CD4-positive, alpha-beta T cell treated with Interleukin-15 for 1 hour (primary cell): ENCODE measurements around the gene RBM20.
"Not testable (repeated sequence)": the region's sequence is repeated elsewhere in the genome, so short reads cannot be mapped to it uniquely, and the experiment has no call there.

Source experiments
- DNase-seq: peaks from one replicate; pipeline ENCODE4 v3.0.0-alpha.2; 2020

The RBM20 gene

DNA sequence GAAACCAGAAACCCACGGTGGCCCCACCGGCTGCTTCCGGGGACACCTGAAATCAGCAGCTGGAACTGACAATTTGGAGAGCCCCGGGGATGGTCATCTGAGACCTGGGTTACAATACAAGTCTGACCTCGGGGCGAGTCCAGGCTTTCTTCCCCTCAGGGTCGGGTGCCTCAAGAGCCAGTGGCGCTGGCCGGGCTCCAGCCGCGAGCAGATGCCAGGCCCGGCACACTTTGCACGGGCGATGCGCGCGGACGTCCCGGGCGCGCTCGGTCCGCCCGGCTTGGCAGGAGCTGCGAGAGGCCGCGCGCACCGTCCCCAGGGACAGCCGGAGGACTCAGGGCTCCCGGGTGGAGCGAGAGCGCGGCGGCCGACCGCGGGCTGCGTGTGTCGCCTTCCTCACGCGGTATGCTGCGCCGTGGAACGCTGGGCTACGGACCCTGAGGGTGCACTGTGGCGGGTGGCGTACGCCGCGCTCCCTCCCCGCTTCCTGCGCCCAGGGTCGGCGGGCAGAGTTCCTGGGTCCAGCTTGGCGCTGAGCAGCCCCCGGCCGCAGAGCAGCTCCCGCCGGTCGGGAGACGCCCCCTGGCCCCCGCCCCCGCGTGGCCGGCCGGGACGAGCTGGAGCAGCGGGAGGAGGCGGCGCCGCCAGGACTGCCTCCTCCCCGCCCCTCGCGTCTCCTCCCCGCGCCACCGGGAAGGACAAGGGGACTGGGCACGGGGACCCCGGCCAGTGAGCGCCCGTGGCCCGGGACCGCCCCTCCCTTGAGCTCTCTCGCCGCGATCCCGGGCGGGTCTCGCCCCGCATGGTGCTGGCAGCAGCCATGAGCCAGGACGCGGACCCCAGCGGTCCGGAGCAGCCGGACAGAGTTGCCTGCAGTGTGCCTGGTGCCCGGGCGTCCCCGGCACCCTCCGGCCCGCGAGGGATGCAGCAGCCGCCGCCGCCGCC lies at the start of gene RBM20:
RBM20 (plus strand) TSS at position 684 of the 945 bp plus-strand sequence; CDS start at position 803, 119 bp downstream.
- no peak for DNase-seq

GRCh38 chr10:110597476-110597875 lies 46.7 kb upstream of the RBM20 start:
- no peak for DNase-seq

DNA sequence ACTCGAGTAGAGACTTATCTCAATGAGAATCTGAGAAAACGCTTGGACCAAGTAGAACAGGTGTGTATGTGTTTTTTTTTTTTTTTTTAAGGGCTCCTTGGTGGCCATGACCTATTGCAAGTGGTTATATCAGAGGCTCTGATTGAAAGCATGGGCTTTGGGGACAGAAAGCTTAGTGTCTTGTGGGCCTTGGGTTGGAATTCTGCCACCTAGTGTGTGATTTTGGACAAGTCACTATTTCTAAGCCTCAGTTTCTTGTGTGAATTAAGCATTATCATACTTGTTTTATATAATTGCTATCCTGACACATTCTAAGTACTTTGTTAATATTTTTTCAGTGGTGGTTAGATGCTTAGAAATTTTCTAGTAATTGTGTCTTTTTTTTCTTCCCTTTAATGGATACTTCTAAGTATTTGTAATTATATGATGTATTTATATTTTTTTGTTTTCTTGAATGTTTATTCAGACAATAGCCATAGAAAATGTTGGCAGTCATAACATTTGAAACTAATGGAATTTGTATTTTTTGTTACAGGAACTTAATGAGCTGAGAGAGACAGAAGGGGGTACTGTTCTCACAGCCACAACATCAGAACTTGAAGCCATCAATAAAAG lies 43.5 kb upstream of the RBM20 start:
- DNase-seq = no peak

GRCh38 chr10:110601581-110601980 lies 42.6 kb upstream of the RBM20 start:
- DNase-seq = no peak

DNA sequence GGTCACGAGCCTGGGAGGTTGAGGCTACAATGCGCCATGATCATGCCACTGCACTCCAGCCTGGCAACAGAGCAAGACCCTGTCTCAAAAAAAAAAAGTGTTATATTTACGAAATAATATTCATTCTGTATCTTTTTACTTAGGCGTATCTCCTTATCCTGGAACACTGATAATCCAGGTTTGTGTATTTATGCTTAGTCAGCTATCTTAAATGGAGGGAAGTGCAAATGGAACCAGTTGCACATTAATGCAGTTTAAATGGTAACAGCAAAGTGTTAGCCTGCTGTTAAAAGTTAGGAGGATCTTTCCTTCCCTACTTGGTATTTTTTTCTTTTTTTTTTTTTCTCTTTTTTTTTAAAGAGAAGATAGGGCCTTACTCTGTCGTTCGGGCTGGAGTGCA lies 36.0 kb upstream of the RBM20 start:
- no peak for DNase-seq

- no peak for DNase-seq
Observed at GRCh38 chr10:110609605-110610004, 34.5 kb upstream of the RBM20 start.

DNA sequence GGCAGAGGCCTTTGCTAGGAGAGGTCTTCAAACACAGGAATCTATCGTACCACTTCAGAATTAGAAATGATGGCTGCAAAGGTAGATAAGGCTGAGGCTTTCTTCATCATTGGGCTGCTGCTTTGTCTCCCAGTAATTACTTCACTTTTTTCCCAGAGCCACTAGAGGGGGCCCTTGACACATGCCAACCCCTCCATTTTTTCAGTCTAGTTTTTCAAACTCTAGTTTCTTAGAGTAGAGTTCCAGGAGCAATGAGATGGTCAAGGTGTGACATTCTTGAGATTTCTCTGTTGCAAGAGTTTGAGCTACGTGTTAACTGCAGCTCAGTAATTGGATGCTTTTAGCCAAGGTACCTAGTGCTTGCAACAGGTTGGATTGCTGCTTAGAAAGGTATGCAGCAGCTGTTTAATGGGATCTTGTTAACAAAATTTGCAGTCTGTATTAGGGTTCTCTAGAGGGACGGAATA lies 33.8 kb upstream of the RBM20 start:
- DNase-seq = peak; percentile 21

GRCh38 chr10:110610781-110611180 lies 33.4 kb upstream of the RBM20 start:
- not testable (repeated sequence) for DNase-seq

DNA sequence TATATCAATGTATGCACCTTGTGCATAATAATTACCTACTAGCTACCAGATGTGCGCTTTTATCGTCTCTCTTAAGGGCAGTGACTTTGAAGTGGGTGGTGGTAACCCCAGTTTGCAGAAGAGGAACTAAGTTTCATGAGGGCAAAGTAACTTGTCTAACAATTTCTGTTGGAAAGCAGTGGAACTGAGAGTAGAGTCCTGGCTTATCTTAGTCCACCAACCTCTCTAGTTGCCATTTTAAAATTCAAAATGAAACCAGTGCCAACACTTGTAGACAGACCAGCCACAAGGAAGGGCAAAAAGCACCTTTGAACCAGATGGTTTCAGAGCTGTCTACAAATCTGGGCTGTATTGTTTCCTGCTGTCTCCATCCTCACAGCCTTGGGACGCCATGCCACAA lies 32.0 kb upstream of the RBM20 start:
- no peak for DNase-seq

- DNase-seq = no peak
Observed at GRCh38 chr10:110612629-110613028, 31.5 kb upstream of the RBM20 start.

DNA sequence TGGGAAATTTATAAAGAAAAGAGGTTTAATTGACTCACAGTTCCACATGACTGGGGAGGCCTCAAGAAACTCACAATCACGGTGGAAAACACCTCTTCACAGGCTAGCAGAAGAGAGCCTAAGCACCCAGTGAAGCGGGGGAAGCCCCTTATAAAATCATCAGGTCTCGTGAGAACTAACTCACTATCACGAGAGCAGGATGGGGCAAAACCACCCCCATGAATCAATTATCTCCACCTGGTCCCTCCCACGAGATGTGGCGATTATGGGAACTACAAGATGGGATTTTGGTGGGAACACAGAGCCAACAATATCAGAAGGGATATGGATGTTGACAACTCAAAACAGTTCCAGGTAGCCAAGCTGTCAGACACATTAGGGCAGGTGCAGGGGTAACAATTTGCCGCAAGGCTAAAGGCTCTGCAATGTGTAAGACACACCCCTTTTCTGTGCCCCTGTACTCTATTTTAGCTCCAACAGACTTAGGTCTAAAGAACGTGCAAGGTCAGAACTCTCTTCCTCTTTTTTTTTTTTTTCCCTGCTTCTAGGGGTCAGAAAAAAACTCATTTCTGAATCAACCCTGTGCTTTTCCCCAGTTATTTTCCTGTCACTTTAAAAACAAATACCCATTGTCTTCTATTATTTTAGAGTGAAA lies 30.7 kb upstream of the RBM20 start:
- no peak for DNase-seq

GRCh38 chr10:110613996-110614495 lies 30.1 kb upstream of the RBM20 start:
- DNase-seq = no peak

DNA sequence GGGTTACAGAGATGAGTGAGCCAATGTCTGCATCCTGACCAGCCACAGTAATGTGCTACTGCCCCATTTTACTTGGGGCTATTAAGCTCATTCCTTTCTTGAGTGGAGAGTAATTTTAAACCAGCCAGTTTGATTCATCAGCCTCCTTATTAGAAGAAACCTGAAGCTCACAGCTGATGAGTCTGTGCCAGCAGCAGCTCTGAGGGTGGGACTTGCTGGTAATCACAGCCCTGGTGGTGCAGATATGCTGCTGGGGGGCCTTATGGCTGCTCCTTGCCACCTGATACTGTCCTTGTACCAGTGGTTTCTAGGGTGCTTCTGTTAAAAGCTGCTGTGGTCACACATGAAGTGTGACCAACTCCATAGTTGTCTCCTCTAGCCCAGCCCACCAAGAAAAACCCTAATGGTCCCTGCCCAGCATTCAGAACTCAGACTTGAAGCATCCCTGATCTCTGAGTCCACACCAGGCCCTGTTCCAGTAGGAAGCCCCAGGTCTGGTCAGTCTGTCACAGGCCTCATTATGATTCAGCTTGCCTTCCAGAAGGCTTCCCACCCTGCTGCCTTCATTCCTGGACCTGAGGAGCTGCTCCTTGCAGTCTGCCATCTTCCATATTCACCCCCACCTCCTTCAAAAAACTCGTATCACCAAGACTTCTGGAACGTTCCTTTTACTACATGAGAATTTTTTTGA lies 28.9 kb upstream of the RBM20 start:
- DNase-seq = no peak

- DNase-seq = no peak
Observed at GRCh38 chr10:110616493-110617033, 27.6 kb upstream of the RBM20 start.

GRCh38 chr10:110617425-110618229 lies 26.5 kb upstream of the RBM20 start:
- no peak for DNase-seq

GRCh38 chr10:110618230-110618610 lies 25.9 kb upstream of the RBM20 start:
- DNase-seq = no peak

GRCh38 chr10:110619514-110620397 lies 24.4 kb upstream of the RBM20 start:
- no peak for DNase-seq

- DNase-seq = no peak
Observed at GRCh38 chr10:110620398-110620719, 23.8 kb upstream of the RBM20 start.

- DNase-seq = not testable (repeated sequence)
Observed at GRCh38 chr10:110623316-110623715, 20.8 kb upstream of the RBM20 start.

DNA sequence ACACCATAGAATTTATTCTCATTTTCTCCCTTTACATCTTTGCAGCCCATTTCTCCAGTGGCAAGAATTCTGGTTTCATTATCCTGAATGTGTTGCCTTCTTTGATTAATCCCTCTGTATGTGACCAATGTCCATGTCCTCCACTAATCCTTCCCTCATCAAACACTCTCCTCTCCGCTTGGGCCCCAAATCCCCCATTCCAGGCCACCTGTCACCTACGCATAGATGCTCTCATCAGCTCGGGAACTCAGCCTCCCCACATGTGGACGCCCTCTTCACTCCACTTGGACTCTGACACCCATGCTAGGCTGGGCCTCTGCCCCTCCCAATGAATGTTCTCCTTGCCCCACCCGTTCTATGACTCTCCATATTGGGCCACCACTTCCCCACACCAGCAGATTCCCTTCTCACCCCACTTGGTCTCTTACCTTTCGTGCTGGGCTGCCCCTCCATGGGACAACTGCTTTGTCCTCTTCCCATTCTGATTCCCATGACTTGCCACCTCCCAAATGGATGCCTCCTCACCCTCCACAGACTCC lies 18.7 kb upstream of the RBM20 start:
- DNase-seq = no peak
